Measurements from ENCODE around the gene ABHD14A.

DNA sequence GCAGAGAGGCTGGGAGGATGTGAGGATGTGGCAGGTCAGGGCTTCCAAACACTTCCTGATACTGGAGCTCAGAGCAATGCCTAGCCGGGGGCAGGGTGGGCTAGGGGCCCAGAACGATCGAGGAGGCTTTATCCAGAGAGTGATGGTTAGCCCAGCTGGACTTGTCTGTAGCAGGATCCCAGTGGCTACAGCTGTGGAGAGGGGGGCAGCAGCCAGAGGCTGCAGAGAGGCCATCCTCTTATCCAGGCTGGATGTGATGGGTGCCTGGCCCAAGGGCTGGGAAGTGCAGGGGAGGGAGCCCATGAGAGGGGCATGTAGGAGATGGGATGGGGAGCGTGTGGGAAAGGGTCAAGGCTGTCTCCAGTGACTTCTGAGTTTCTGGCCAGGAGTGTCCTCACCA lies 28.1 kb upstream of the ABHD14A start:
- no peak for TF ChIP-seq POLR2A (IDR thresholded peaks at IDR 0.05)
- TF ChIP-seq, protein P1, sequence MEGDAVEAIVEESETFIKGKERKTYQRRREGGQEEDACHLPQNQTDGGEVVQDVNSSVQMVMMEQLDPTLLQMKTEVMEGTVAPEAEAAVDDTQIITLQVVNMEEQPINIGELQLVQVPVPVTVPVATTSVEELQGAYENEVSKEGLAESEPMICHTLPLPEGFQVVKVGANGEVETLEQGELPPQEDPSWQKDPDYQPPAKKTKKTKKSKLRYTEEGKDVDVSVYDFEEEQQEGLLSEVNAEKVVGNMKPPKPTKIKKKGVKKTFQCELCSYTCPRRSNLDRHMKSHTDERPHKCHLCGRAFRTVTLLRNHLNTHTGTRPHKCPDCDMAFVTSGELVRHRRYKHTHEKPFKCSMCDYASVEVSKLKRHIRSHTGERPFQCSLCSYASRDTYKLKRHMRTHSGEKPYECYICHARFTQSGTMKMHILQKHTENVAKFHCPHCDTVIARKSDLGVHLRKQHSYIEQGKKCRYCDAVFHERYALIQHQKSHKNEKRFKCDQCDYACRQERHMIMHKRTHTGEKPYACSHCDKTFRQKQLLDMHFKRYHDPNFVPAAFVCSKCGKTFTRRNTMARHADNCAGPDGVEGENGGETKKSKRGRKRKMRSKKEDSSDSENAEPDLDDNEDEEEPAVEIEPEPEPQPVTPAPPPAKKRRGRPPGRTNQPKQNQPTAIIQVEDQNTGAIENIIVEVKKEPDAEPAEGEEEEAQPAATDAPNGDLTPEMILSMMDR (IDR thresholded peaks at IDR 0.05) = no peak
- TF ChIP-seq POLR2AphosphoS5 (IDR thresholded peaks at IDR 0.05) = no peak
